Spleen (tissue), 11 donors: Measurements from ENCODE around the gene FAM120A. TPM values are rescaled to one million over a fixed set of nuclear protein-coding genes. Genes with fewer than 3 reads are reported as not detected.

Source experiments
- DNase-seq: peaks from one replicate; pipeline ENCODE4 v3.0.0-alpha.2; 2020
- H3K27ac ChIP-seq, 8 donors: fragments of 200-600 bp; sonication (generic) in 7 of 8; 1 replicate in 4 of 8; 2 replicates in 4 of 8; pipeline versions ENCODE4 v1.5.0 to v1.8.0; 2016 to 2021; ENCODE audit warnings: inconsistent platforms in 4 of 8, mild to moderate bottlenecking in 4 of 8, moderate library complexity in 1 of 8
- H3K27me3 ChIP-seq, 7 donors: fragments of 200-600 bp; sonication (generic) in 6 of 7; replicated peaks in 1 of 7; 1 replicate in 4 of 7; 2 replicates in 3 of 7; pipeline versions ENCODE4 v1.5.0 to v1.8.0; 2016 to 2021; ENCODE audit warnings: inconsistent platforms in 3 of 7, mild to moderate bottlenecking in 1 of 7
- H3K36me3 ChIP-seq, 6 donors: fragments of 200-600 bp; sonication (generic) in 5 of 6; 1 replicate in 4 of 6; 2 replicates in 2 of 6; pipeline versions ENCODE4 v1.5.0 to v1.8.0; 2016 to 2021; ENCODE audit warnings: inconsistent platforms in 2 of 6
- H3K4me1 ChIP-seq, 6 donors: fragments of 200-600 bp; sonication (generic) in 5 of 6; 1 replicate in 3 of 6; 2 replicates in 3 of 6; pipeline versions ENCODE4 v1.5.0 to v1.8.0; 2016 to 2021; ENCODE audit warnings: inconsistent platforms in 3 of 6
- H3K4me3 ChIP-seq, 8 donors: fragments of 200-600 bp; sonication (generic) in 7 of 8; 1 replicate in 4 of 8; 2 replicates in 4 of 8; pipeline versions ENCODE4 v1.5.0 to v1.8.0; 2016 to 2021; ENCODE audit warnings: inconsistent platforms in 4 of 8, mild to moderate bottlenecking in 4 of 8, moderate library complexity in 2 of 8
- H3K9me3 ChIP-seq, 8 donors: fragments of 200-600 bp; sonication (generic) in 7 of 8; 1 replicate in 4 of 8; 2 replicates in 4 of 8; pipeline versions ENCODE4 v1.5.0 to v1.8.0; 2016 to 2021; ENCODE audit warnings: inconsistent platforms in 4 of 8
- POLR2A ChIP-seq, 3 donors: fragments of 450-650 bp; IDR thresholded peaks; one replicate each; pipeline ENCODE4 v1.5.1; 2017; ENCODE audit warnings: antibody characterized with exemption in 3 of 3, mild to moderate bottlenecking in 1 of 3
- POLR2AphosphoS5 ChIP-seq, 3 donors: sonication (generic); formaldehyde crosslinking; IDR thresholded peaks; one replicate each; pipeline ENCODE4 v1.5.1; 2017; ENCODE audit warnings: antibody characterized with exemption in 3 of 3
- WGBS, 5 donors: extraction: QIAGEN DNeasy Blood & Tissue Kit in 3 of 5; methylation state at CpG; one replicate each; pipeline versions ENCODE4 v1.1.5 to v1.1.7; 2013 to 2018; 5-methylcytosine and 5-hydroxymethylcytosine counted together
- intact Hi-C: fragments of 100-400 bp; cut with DNase I; formaldehyde crosslinking; loops from one replicate; pipeline ENCODE4 v1.15.0; 2023; ENCODE audit warnings: low total_unique reads
- polyA plus RNA-seq, 3 donors: library from polyadenylated mRNA; stranded (reverse); fragments of 200-250 nt; gene quantifications; one replicate each; pipeline ENCODE4 v1.2.1, GENCODE V29; 2013
- total RNA-seq, 7 donors: library from RNA; depleted of rRNA in 3 of 7; stranded (reverse); fragments of >200 nt in 3 of 7; fragmentation: NEBNext Ultra II Directional in 4 of 7; extraction: Animal tissue kit (Norgen Biotek cat#: 25700) in 4 of 7; gene quantifications; one replicate each; pipeline versions ENCODE4 v1.1.0 to v1.2.1, GENCODE V29; 2016 to 2021
- TF ChIP-seq, protein P1 (sequence below), 11 experiments: fragments of 200-600 bp in 7 of 11; fragments of 450-650 bp in 4 of 11; sonication (generic) in 4 of 11; IDR thresholded peaks in 8 of 11; conservative IDR thresholded peaks in 3 of 11; 1 replicate in 7 of 11; 2 replicates in 4 of 11; pipeline versions ENCODE4 v1.4.0 to v1.8.0; 2016 to 2021; ENCODE audit warnings: antibody characterized with exemption in 11 of 11, inconsistent platforms in 4 of 11, mild to moderate bottlenecking in 1 of 11
- donor health status: healthy with polysubstance abuse.
- donor health status: DM: no; HTN: no; CAD: no; lungs with moderate emphysema.
- donor health status: DM: no; HTN: no; CAD: no.
- donor health status: Bipolar disorder and iron deficiency.
- donor health status: healthy.
- donor health status: DM: no; HTN: no; CAD: no.
- donor health status: DM: yes; HTN: yes; CAD: no.

Gene FAM120A
- total and polyA plus RNA-seq, 10 donors, result 33.0 to 116 (median 102) TPM

DNA sequence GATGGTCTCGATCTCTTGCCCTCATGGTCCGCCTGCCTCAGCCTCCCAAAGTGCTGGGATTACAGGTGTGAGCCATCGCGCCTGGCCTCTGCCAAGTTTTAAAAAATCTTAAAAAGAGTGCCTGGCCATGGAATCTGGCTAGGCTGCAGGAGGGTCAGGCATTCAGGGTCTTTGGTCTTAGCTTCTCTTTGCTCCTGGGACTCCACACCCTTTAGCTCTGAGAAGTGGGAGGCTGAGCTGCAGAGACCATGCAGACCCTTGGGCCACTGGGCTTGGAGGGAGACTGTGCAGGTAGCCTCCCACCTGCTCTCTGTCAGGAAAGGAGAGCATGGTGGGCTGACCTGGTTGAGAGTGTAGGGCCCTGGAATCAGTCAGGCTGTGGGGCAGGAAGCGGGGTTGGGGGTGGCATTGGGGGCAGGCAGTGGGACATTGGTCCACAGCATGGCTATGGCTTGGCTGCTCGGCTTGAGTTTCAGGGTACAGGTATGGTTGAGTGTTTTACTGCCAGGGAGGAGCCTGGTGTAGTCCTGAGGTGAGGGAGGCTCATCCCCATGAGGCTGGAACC lies 145.7 kb downstream of the FAM120A start:
- H3K4me3 ChIP-seq, result no peak overlapping the region
- H3K27me3 ChIP-seq, result no peaks in the 10 kb centered on the region
- no peak for TF ChIP-seq POLR2A (IDR thresholded peaks at IDR 0.05)
- TF ChIP-seq, protein P1, sequence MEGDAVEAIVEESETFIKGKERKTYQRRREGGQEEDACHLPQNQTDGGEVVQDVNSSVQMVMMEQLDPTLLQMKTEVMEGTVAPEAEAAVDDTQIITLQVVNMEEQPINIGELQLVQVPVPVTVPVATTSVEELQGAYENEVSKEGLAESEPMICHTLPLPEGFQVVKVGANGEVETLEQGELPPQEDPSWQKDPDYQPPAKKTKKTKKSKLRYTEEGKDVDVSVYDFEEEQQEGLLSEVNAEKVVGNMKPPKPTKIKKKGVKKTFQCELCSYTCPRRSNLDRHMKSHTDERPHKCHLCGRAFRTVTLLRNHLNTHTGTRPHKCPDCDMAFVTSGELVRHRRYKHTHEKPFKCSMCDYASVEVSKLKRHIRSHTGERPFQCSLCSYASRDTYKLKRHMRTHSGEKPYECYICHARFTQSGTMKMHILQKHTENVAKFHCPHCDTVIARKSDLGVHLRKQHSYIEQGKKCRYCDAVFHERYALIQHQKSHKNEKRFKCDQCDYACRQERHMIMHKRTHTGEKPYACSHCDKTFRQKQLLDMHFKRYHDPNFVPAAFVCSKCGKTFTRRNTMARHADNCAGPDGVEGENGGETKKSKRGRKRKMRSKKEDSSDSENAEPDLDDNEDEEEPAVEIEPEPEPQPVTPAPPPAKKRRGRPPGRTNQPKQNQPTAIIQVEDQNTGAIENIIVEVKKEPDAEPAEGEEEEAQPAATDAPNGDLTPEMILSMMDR (IDR thresholded peaks at IDR 0.05 in 8 of 11, conservative IDR thresholded peaks at IDR 0.05 in 3 of 11), result no peak
- no peak for TF ChIP-seq POLR2AphosphoS5 (IDR thresholded peaks at IDR 0.05)
- intact Hi-C loops, result no loop called here
- H3K27ac ChIP-seq, result peak overlapping the region in 2 of 8 donors; percentile 59 to 61
- no peaks in the 10 kb centered on the region for H3K9me3 ChIP-seq
- no peak for DNase-seq
- peaks cover 14 to 96% (median 59%) of the 10 kb centered on the region in 6 donors for H3K4me1 ChIP-seq
- WGBS, 5 donors, result 91 to 98% (median 96%) methylated on average over 6 of the region's 6 CpGs
- H3K36me3 ChIP-seq, result peaks cover 0 to 4% (median 0%) of the 10 kb centered on the region in 6 donors

DNA sequence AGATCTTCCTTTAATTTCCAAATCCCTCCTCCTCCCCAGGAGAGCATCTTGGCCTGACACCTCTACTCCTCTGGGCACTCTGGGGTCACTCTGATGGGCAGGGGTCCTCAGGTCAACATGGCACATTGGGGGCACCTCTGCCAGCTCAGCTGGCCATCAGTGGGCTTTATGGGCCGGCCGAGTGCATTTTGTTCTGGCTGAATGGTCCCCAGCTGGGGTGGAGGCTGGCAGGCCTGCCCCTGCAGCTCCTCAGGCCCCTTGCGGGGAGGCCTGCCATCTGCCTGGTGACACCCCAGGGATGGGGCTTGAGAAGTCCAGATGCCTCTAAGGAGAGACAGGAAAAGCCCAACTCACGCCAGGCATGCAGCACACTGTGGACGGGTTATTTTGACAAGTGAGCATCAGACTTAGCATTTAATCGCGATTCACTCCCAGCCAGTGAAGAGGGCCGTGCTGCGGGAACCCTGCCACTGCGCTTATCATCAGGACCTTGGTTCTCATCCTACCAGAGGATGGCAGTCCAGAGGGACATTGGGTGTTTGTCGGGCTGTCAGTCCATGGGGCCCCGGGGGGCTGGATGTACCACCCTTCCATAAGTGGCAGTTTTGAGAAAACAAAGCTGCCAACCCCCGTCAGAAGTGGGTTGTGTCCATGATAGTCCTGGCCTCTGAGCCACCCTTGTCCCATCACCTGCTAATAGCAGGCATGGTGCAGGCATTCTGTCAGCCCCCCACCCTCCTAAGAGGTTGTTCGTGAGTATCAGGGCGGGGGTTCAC lies 146.6 kb downstream of the FAM120A start:
- Histone ChIP-seq H3K27me3 (no peaks in the 10 kb centered on the region), H3K4me3 (no peak overlapping the region), H3K27ac (peak overlapping the region in 5 of 8 donors; percentile 26 to 61 (median 37)), H3K9me3 (no peaks in the 10 kb centered on the region), H3K36me3 (peaks cover 0 to 4% (median 0%) of the 10 kb centered on the region in 6 donors), H3K4me1 (peaks cover 14 to 88% (median 54%) of the 10 kb centered on the region in 6 donors)
- WGBS, 5 donors, result 76 to 89% (median 80%) methylated on average over 12 to 15 of the region's 15 CpGs
- DNase-seq, result no peak
- intact Hi-C loops, result no loop called here
- TF ChIP-seq POLR2AphosphoS5 (IDR thresholded peaks at IDR 0.05) (no peak), POLR2A (IDR thresholded peaks at IDR 0.05) (no peak)
- TF ChIP-seq, protein P1 (IDR thresholded peaks at IDR 0.05 in 8 of 11, conservative IDR thresholded peaks at IDR 0.05 in 3 of 11), result no peak

DNA sequence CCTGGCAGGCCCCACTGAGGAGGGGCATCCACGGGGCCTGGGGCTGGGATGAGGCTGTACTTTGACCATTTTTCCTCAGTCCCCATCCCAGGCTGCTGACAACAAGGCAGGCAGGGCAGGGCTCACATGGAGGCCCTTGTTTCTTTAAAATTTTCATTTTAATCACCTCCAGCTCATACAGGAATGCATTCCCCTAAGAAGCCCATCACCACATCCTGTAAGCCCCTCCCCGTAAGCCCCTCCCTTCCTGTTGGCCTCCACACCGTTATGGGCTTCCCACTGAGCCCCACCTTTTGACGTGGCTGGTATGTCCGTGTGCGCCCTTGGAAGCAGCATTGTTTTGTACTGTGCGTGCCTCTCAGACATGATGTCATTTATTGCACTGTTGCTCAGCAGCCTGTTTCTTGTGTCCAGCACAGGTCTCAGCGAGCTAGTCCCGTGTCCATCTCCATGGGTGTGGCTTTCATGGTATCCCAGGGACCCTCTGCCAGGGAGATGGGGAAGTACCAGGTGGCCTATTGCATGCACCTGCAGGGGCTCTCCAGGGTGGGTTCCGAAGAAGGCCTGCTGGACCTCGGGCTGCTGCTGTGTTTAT lies 147.3 kb downstream of the FAM120A start:
- H3K27ac ChIP-seq, result peak overlapping the region in 5 of 8 donors; percentile 26 to 61 (median 46)
- no peak overlapping the region for H3K4me3 ChIP-seq
- 52 to 60% (median 57%) methylated on average over 11 of the region's 11 CpGs for WGBS, 5 donors
- TF ChIP-seq POLR2AphosphoS5 (IDR thresholded peaks at IDR 0.05), result peak in 1 of 3 donors; percentile 29
- TF ChIP-seq, protein P1 (IDR thresholded peaks at IDR 0.05 in 8 of 11, conservative IDR thresholded peaks at IDR 0.05 in 3 of 11), result no peak
- H3K9me3 ChIP-seq, result no peaks in the 10 kb centered on the region
- peaks cover 14 to 81% (median 51%) of the 10 kb centered on the region in 6 donors for H3K4me1 ChIP-seq
- no peak for DNase-seq
- intact Hi-C loops, result no loop called here
- H3K27me3 ChIP-seq, result no peaks in the 10 kb centered on the region
- peaks cover 0 to 4% (median 0%) of the 10 kb centered on the region in 6 donors for H3K36me3 ChIP-seq
